AG04449 (cell line): ENCODE results near the gene BCL11B.

Experiments
- CTCF ChIA-PET: fragments of 350-600 bp; formaldehyde crosslinking; extraction: SDS; loops from one replicate; lab custom pipeline; 2021; ENCODE audit warnings: antibody characterized with exemption; lab: Yijun Ruan, JAX
- POLR2A ChIA-PET: fragments of 400-600, 350-600 bp; formaldehyde crosslinking; extraction: SDS; loops from one replicate; lab custom pipeline; 2020; ENCODE audit warnings: antibody characterized with exemption, inconsistent platforms; lab: Yijun Ruan, JAX
- DNase-seq: peaks from one replicate; pipeline ENCODE4 v3.0.0-alpha.2; 2010; ENCODE audit warnings: low read depth, low spot score
- H3K4me3 ChIP-seq: 2 replicates; pipeline ENCODE4 v1.5.1; 2011; ENCODE audit warnings: low read depth, mild to moderate bottlenecking, control low read depth, low read length
- TF ChIP-seq, protein P1 (sequence below): IDR thresholded peaks from one replicate; pipeline ENCODE4 v1.5.1; 2011; ENCODE audit warnings: mild to moderate bottlenecking, moderate library complexity, low read length, control low read depth, inconsistent platforms; ENCODE audit not compliant: insufficient read depth; ENCODE audit errors: missing control alignments

Gene BCL11B

GRCh38 chr14:99282261-99283050 lies 10.5 kb upstream of the BCL11B start:
- ChIA-PET CTCF (no interaction called here), POLR2A (no interaction called here)
- TF ChIP-seq, protein P1, sequence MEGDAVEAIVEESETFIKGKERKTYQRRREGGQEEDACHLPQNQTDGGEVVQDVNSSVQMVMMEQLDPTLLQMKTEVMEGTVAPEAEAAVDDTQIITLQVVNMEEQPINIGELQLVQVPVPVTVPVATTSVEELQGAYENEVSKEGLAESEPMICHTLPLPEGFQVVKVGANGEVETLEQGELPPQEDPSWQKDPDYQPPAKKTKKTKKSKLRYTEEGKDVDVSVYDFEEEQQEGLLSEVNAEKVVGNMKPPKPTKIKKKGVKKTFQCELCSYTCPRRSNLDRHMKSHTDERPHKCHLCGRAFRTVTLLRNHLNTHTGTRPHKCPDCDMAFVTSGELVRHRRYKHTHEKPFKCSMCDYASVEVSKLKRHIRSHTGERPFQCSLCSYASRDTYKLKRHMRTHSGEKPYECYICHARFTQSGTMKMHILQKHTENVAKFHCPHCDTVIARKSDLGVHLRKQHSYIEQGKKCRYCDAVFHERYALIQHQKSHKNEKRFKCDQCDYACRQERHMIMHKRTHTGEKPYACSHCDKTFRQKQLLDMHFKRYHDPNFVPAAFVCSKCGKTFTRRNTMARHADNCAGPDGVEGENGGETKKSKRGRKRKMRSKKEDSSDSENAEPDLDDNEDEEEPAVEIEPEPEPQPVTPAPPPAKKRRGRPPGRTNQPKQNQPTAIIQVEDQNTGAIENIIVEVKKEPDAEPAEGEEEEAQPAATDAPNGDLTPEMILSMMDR, result no peak
- no peak for DNase-seq
- no peak overlapping the region for H3K4me3 ChIP-seq

- POLR2A ChIA-PET, result no interaction called here
- TF ChIP-seq, protein P1, result no peak
- no peak for DNase-seq
- H3K4me3 ChIP-seq, result no peak overlapping the region
- CTCF ChIA-PET, result no interaction called here
Observed at GRCh38 chr14:99281396-99281795, 9.4 kb upstream of the BCL11B start.

DNA sequence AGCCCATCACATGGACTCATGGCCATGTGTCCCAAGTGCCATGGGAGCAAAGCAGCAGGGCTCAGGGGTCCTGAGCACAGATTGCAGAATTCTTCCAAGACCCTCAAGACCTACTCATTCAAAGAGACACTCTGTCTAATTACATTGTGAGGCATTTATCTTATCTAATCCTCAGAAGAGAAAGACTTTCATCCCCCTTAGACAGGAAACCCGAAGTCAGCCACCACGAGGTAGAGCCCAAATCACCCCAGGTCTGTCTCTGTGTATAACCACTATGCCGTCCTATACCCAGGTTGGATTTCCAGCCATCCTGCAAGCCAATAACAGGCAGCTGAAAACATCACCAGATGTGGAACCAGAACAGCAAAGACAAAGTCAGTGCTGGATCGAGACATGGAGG lies 8.9 kb upstream of the BCL11B start:
- ChIA-PET CTCF (no interaction called here), POLR2A (no interaction called here)

DNA sequence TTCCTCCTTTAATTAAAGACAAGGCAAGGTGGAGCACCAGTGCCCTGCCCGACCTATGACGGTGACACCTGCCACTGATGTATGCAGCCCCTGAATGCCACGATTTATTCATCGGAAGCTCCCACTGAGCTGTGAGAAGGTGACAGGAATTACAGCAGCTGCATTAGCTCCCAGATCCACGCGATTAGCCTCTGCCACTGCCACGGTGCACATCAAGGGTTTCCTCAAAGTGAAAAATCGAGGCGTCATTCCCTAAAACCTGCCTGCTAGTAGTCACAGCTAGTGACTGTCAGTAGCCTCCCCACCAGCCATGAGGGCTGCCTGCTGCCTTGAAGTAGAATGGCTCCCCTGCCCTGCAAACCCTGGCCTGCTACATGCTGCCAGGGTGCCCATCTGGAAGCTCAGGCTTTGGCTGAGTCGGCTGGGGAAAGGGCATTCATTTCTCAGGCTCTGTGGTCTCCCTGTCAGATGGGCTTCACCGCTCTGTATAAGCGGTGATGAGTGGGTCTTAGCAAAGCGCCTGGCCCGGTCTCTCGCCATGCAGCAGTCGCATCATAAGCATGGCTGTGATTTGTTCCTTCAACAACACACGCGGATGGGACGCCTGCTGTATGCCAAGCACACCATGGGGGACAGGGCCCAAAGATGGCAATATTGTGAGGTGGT lies 8.2 kb upstream of the BCL11B start:
- DNase-seq, result no peak
- no peak overlapping the region for H3K4me3 ChIP-seq
- TF ChIP-seq, protein P1, result no peak
- ChIA-PET POLR2A (no interaction called here), CTCF (no interaction called here)

More for the DNA sequence above, 8.9 kb upstream of the BCL11B start:
- no peak overlapping the region for H3K4me3 ChIP-seq
- TF ChIP-seq, protein P1, result no peak
- no peak for DNase-seq

DNA sequence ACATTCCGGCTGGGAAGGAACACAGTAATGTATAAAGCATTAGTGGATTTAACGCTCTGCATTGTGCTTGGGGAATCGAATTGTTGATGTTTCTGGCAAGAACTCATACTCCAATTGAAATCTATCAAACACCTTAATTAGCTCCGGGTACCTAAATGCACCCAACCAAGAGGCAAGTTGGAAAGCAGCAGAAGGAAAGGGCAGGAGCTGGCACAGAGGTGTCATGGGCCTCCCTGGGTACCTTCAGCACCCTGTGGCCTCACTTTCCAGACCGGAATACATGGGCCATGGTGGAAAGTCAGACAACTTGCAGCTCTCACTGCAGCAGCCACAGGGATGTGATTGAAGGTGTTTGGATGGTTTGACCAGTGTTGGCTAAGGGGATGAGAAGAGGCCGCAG lies 6.8 kb upstream of the BCL11B start:
- POLR2A ChIA-PET, result no interaction called here
- no peak for DNase-seq
- TF ChIP-seq, protein P1, result no peak
- no peak overlapping the region for H3K4me3 ChIP-seq
- CTCF ChIA-PET, result interaction anchor here (2.5 kb wide), 1 partner anchor 12 kb away, joined by 8 read pairs; no protein-coding TSS in a partner anchor

GRCh38 chr14:99277530-99277929 lies 5.5 kb upstream of the BCL11B start:
- no peak for DNase-seq
- no peak overlapping the region for H3K4me3 ChIP-seq
- TF ChIP-seq, protein P1, result no peak
- POLR2A ChIA-PET, result no interaction called here
- CTCF ChIA-PET, result interaction anchor here (2.5 kb wide), 1 partner anchor 11 kb away, joined by 8 read pairs; no protein-coding TSS in a partner anchor
